Omental fat pad (tissue), 4 donors: ENCODE results near the gene GET4. TPM values are rescaled to one million over a fixed set of nuclear protein-coding genes. Genes with fewer than 3 reads are reported as not detected.

Source experiments
- ATAC-seq: fragments of 150-250 bp; one replicate; pipeline ENCODE4 v1.9.1; 2016; ENCODE audit warnings: mild to moderate bottlenecking, moderate library complexity; ENCODE audit not compliant: low FRiP score
- DNase-seq: peaks from one replicate; pipeline ENCODE4 v3.0.0-alpha.2; 2019; ENCODE audit warnings: low spot score
- CTCF ChIP-seq, 3 donors: fragments of 450-650 bp; IDR thresholded peaks; one replicate each; pipeline ENCODE4 v1.5.1; 2016 to 2017; ENCODE audit warnings: antibody characterized with exemption in 3 of 3, mild to moderate bottlenecking in 3 of 3, moderate library complexity in 2 of 3
- total RNA-seq, 4 donors: library from RNA; depleted of rRNA; stranded (reverse); fragments of >200 nt; gene quantifications; one replicate each; pipeline ENCODE4 v1.1.0, GENCODE V29; 2016

Gene GET4
- total RNA-seq, 4 donors from 2014 or later, result 18.7 to 28.5 (median 23.5) TPM

GRCh38 chr7:854118-854775, 22.1 kb upstream of the GET4 start:
- TF ChIP-seq CTCF (IDR thresholded peaks at IDR 0.05), result no peak
- no peak for DNase-seq

GRCh38 chr7:855686-856369, 20.5 kb upstream of the GET4 start:
- TF ChIP-seq CTCF (IDR thresholded peaks at IDR 0.05), result no peak
- DNase-seq (no peak), ATAC-seq (no peak)

More at GRCh38 chr7:854118-854775, 22.1 kb upstream of the GET4 start:
- no peak for ATAC-seq

- DNase-seq (no peak), ATAC-seq (no peak)
- no peak for TF ChIP-seq CTCF (IDR thresholded peaks at IDR 0.05)
These were observed 19.8 kb upstream of the GET4 start for GRCh38 chr7:856444-857095.

GRCh38 chr7:857661-858060, 18.7 kb upstream of the GET4 start:
- TF ChIP-seq CTCF (IDR thresholded peaks at IDR 0.05), result no peak
- ATAC-seq, result no peak

GRCh38 chr7:859359-860030, 16.9 kb upstream of the GET4 start:
- TF ChIP-seq CTCF (IDR thresholded peaks at IDR 0.05), result no peak
- no peak for DNase-seq
- peak; percentile 64 for ATAC-seq

More at GRCh38 chr7:857661-858060, 18.7 kb upstream of the GET4 start:
- no peak for DNase-seq

GRCh38 chr7:860149-860548, 16.2 kb upstream of the GET4 start:
- ATAC-seq (no peak), DNase-seq (no peak)
- no peak for TF ChIP-seq CTCF (IDR thresholded peaks at IDR 0.05)
